Mammary epithelial cell (primary cell): ENCODE results near the gene C1orf52.

Source experiments
- EZH2 ChIP-seq: IDR thresholded peaks from 2 replicates; pipeline ENCODE4 v1.6.1; 2012; ENCODE audit warnings: low read length, inconsistent platforms, borderline replicate concordance
- TF ChIP-seq, protein P1 (sequence below), 2 donors: IDR thresholded peaks in 1 of 2; conservative IDR thresholded peaks in 1 of 2; 2 replicates each; pipeline ENCODE4 v1.5.1; 2011 to 2012; ENCODE audit warnings: inconsistent platforms in 2 of 2, low read length in 2 of 2, mild to moderate bottlenecking in 2 of 2, control low read depth in 1 of 2, low read depth in 1 of 2; ENCODE audit not compliant: insufficient read depth in 1 of 2; ENCODE audit errors: extremely low read depth in 1 of 2

DNA sequence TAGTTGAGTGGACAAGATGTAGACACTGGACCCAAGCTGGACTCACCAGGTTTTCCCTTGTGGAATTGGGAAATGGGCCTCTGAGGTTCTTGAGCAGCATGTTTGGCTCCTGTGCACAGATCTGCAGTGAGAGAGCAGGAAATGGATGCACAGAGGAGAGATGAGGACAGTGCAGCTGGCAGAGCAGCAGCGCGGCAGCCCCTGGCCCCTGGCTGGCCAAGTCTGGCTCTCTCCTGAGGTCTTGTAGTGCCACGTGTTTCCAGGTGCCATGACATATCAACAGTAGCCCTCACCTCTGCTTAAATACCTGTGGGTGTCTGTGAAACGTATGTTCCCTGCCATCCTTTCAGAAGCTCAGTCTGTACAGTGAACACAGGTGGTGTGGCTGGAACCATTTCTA is 36.2 kb upstream of the C1orf52 start:
- TF ChIP-seq, protein P1, sequence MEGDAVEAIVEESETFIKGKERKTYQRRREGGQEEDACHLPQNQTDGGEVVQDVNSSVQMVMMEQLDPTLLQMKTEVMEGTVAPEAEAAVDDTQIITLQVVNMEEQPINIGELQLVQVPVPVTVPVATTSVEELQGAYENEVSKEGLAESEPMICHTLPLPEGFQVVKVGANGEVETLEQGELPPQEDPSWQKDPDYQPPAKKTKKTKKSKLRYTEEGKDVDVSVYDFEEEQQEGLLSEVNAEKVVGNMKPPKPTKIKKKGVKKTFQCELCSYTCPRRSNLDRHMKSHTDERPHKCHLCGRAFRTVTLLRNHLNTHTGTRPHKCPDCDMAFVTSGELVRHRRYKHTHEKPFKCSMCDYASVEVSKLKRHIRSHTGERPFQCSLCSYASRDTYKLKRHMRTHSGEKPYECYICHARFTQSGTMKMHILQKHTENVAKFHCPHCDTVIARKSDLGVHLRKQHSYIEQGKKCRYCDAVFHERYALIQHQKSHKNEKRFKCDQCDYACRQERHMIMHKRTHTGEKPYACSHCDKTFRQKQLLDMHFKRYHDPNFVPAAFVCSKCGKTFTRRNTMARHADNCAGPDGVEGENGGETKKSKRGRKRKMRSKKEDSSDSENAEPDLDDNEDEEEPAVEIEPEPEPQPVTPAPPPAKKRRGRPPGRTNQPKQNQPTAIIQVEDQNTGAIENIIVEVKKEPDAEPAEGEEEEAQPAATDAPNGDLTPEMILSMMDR (conservative IDR thresholded peaks at IDR 0.05 in 1 of 2, IDR thresholded peaks at IDR 0.05 in 1 of 2; ENCODE audit: extremely low read depth in 1 of 2, insufficient read depth in 1 of 2, low read depth in 1 of 2, low read length in 2 of 2): no peak
- no peak for TF ChIP-seq EZH2
